CD4-positive, alpha-beta memory T cell (primary cell): Measurements from ENCODE around the gene PRSS58. TPM values are rescaled to one million over a fixed set of nuclear protein-coding genes. Genes with fewer than 3 reads are reported as not detected.

Experiments
- CTCF ChIA-PET: fragments of 350-600 bp; sonication (Branson Sonifier 250); formaldehyde crosslinking; loops from one replicate; lab custom pipeline; 2021; ENCODE audit warnings: inconsistent platforms; ENCODE audit not compliant: partially characterized antibody; lab: Charles Lee
- POLR2A ChIA-PET: fragments of 350-600 bp; sonication (Branson Sonifier 250); formaldehyde crosslinking; loops from one replicate; lab custom pipeline; 2021; ENCODE audit not compliant: partially characterized antibody; lab: Charles Lee
- DNase-seq, 5 donors: peaks; one replicate each; pipeline versions ENCODE4 v3.0.0 to v3.0.0-alpha.2; 2020 to 2022; ENCODE audit warnings: mixed read lengths in 1 of 5
- H3K27ac ChIP-seq: one replicate; pipeline ENCODE4 v1.7.0; 2013; ENCODE audit warnings: low read depth, low read length
- H3K27me3 ChIP-seq: 2 replicates; pipeline ENCODE4 v1.7.0; 2013; ENCODE audit warnings: mild to moderate bottlenecking, low read length, moderate library complexity; ENCODE audit not compliant: insufficient read depth
- H3K36me3 ChIP-seq: 2 replicates; pipeline ENCODE4 v1.7.0; 2013; ENCODE audit warnings: mild to moderate bottlenecking, low read length, moderate library complexity; ENCODE audit not compliant: insufficient read depth
- H3K4me1 ChIP-seq: 2 replicates; pipeline ENCODE4 v1.7.0; 2013; ENCODE audit warnings: mild to moderate bottlenecking, low read length, moderate library complexity; ENCODE audit not compliant: insufficient read depth
- H3K4me3 ChIP-seq, 2 donors: one replicate each; pipeline ENCODE4 v1.7.0; 2013; ENCODE audit warnings: low read length in 2 of 2, mild to moderate bottlenecking in 1 of 2
- H3K9me3 ChIP-seq, 2 donors: one replicate each; pipeline ENCODE4 v1.7.0; 2013; ENCODE audit warnings: low read length in 2 of 2, control low read depth in 1 of 2; ENCODE audit not compliant: control insufficient read depth in 1 of 2
- H3K27ac Mint-ChIP-seq, 7 donors: one replicate each; pipeline ENCODE4 v1.8.0; 2020 to 2021; ENCODE audit warnings: mixed read lengths in 7 of 7, mild to moderate bottlenecking in 6 of 7, inconsistent platforms in 3 of 7, moderate library complexity in 3 of 7
- H3K27me3 Mint-ChIP-seq, 2 donors: one replicate each; pipeline ENCODE4 v1.8.0; 2020 to 2021; ENCODE audit warnings: mixed read lengths in 2 of 2
- H3K36me3 Mint-ChIP-seq, 2 donors: one replicate each; pipeline ENCODE4 v1.8.0; 2020 to 2021; ENCODE audit warnings: mixed read lengths in 2 of 2, inconsistent platforms in 1 of 2, mild to moderate bottlenecking in 1 of 2
- H3K4me1 Mint-ChIP-seq, 4 donors: one replicate each; pipeline ENCODE4 v1.8.0; 2020 to 2021; ENCODE audit warnings: mixed read lengths in 4 of 4, mild to moderate bottlenecking in 1 of 4
- H3K4me3 Mint-ChIP-seq, 8 donors: one replicate each; pipeline ENCODE4 v1.8.0; 2020 to 2021; ENCODE audit warnings: mixed read lengths in 8 of 8, mild to moderate bottlenecking in 7 of 8, moderate library complexity in 6 of 8, inconsistent platforms in 3 of 8
- H3K9me3 Mint-ChIP-seq, 8 donors: one replicate each; pipeline ENCODE4 v1.8.0; 2020 to 2021; ENCODE audit warnings: mixed read lengths in 8 of 8, mild to moderate bottlenecking in 5 of 8, inconsistent platforms in 3 of 8, moderate library complexity in 1 of 8
- intact Hi-C: fragments of 100-400 bp; cut with micrococcal nuclease; formaldehyde crosslinking; loops from one replicate; pipeline ENCODE4 v1.15.1; 2023
- polyA plus RNA-seq, 2 donors: library from polyadenylated mRNA; unstranded; fragments of 300-500 nt; fragmentation: Illumina TruSeq; gene quantifications; one replicate each; pipeline ENCODE4 v1.2.3, GENCODE V29; 2021
- total RNA-seq, 2 experiments: library from RNA; stranded (reverse); gene quantifications; one replicate each; pipeline ENCODE4 v1.2.3, GENCODE V29; 2021

PRSS58 gene
- total and polyA plus RNA-seq, 4 experiments from 2014 or later: not detected

GRCh38 chr7:142299237-142299781 is 41.5 kb upstream of the PRSS58 start:
- POLR2A ChIA-PET: interaction anchor here (2.7 to 4.8 kb wide), 3 partner anchors 489 to 510 kb away, joined by 25 to 76 read pairs (median 68); no protein-coding TSS in a partner anchor

GRCh38 chr7:142298627-142299026 is 40.8 kb upstream of the PRSS58 start:
- H3K4me1 ChIP-seq: no peaks in the 10 kb centered on the region
- H3K36me3 Mint-ChIP-seq: no peaks in the 10 kb centered on the region
- H3K4me3 ChIP-seq: no peak overlapping the region
- H3K9me3 Mint-ChIP-seq: no peaks in the 10 kb centered on the region
- H3K27me3 ChIP-seq: no peaks in the 10 kb centered on the region
- peaks cover 20 to 28% of the 10 kb centered on the region in 2 donors for H3K27me3 Mint-ChIP-seq
- ChIA-PET CTCF (interaction anchor here (1.1 to 1.6 kb wide), 5 partner anchors 323 to 942 kb away, joined by 3 to 10 read pairs (median 3); no protein-coding TSS in a partner anchor), POLR2A (interaction anchor here (2.7 to 4.8 kb wide), 3 partner anchors 490 to 510 kb away, joined by 25 to 76 read pairs (median 68); no protein-coding TSS in a partner anchor)
- H3K27ac Mint-ChIP-seq: peak overlapping the region in 2 of 7 donors; percentile 30 to 63
- no peaks in the 10 kb centered on the region for H3K36me3 ChIP-seq
- peaks cover 12 to 19% (median 15%) of the 10 kb centered on the region in 4 donors for H3K4me1 Mint-ChIP-seq
- no peak for DNase-seq
- no peak overlapping the region for H3K27ac ChIP-seq
- intact Hi-C loops: loop anchor here (1.0 kb wide), 1 partner anchor 513 kb away; no protein-coding TSS in a partner anchor
- H3K4me3 Mint-ChIP-seq: peak overlapping the region in 1 of 8 donors; percentile 23
- H3K9me3 ChIP-seq: no peaks in the 10 kb centered on the region

More at GRCh38 chr7:142299237-142299781, 41.5 kb upstream of the PRSS58 start:
- peaks cover 19 to 24% of the 10 kb centered on the region in 2 donors for H3K27me3 Mint-ChIP-seq
- Histone ChIP-seq H3K4me1 (peaks cover 7% of the 10 kb centered on the region), H3K27me3 (no peaks in the 10 kb centered on the region), H3K9me3 (no peaks in the 10 kb centered on the region), H3K27ac (no peak overlapping the region), H3K36me3 (no peaks in the 10 kb centered on the region), H3K4me3 (no peak overlapping the region)
- H3K27ac Mint-ChIP-seq: peak overlapping the region in 1 of 7 donors; percentile 69
- H3K4me3 Mint-ChIP-seq: peak overlapping the region in 6 of 8 donors; percentile 42 to 67 (median 61)
- H3K4me1 Mint-ChIP-seq: peaks cover 14 to 24% (median 18%) of the 10 kb centered on the region in 4 donors
- CTCF ChIA-PET: interaction anchor here (0.6 to 1.6 kb wide), 5 partner anchors 219 to 941 kb away, joined by 3 to 10 read pairs (median 3); no protein-coding TSS in a partner anchor
- intact Hi-C loops: no loop called here
- no peak for DNase-seq
- no peaks in the 10 kb centered on the region for H3K36me3 Mint-ChIP-seq
- H3K9me3 Mint-ChIP-seq: no peaks in the 10 kb centered on the region

- CTCF ChIA-PET: interaction anchor here (1.1 to 1.6 kb wide), 3 partner anchors 323 to 513 kb away, joined by 3 to 10 read pairs (median 4); no protein-coding TSS in a partner anchor
- POLR2A ChIA-PET: interaction anchor here (3.9 to 4.8 kb wide), 2 partner anchors 500 to 511 kb away, joined by 68 to 76 read pairs; no protein-coding TSS in a partner anchor
- peaks cover 22 to 28% of the 10 kb centered on the region in 2 donors for H3K27me3 Mint-ChIP-seq
Measured at GRCh38 chr7:142298009-142298408, 40.2 kb upstream of the PRSS58 start.

GRCh38 chr7:142280263-142280662 is 22.4 kb upstream of the PRSS58 start:
- Histone ChIP-seq H3K4me1 (no peaks in the 10 kb centered on the region), H3K27me3 (no peaks in the 10 kb centered on the region), H3K4me3 (no peak overlapping the region), H3K27ac (no peak overlapping the region), H3K9me3 (no peaks in the 10 kb centered on the region), H3K36me3 (no peaks in the 10 kb centered on the region)
- ChIA-PET POLR2A (no interaction called here), CTCF (no interaction called here)
- intact Hi-C loops: no loop called here
- Mint-ChIP-seq H3K9me3 (peaks cover 2 to 16% (median 10%) of the 10 kb centered on the region in 8 donors), H3K36me3 (peaks cover 0 to 7% of the 10 kb centered on the region in 2 donors), H3K4me1 (peaks cover 0 to 5% (median 2%) of the 10 kb centered on the region in 4 donors), H3K27me3 (peaks cover 31 to 34% of the 10 kb centered on the region in 2 donors), H3K27ac (no peak overlapping the region), H3K4me3 (no peak overlapping the region)
- DNase-seq: no peak

More at GRCh38 chr7:142298009-142298408, 40.2 kb upstream of the PRSS58 start:
- H3K4me1 Mint-ChIP-seq: peaks cover 10 to 16% (median 13%) of the 10 kb centered on the region in 4 donors
- no peak overlapping the region for H3K4me3 Mint-ChIP-seq
- Histone ChIP-seq H3K27me3 (no peaks in the 10 kb centered on the region), H3K9me3 (no peaks in the 10 kb centered on the region), H3K36me3 (no peaks in the 10 kb centered on the region), H3K4me3 (no peak overlapping the region), H3K27ac (no peak overlapping the region), H3K4me1 (no peaks in the 10 kb centered on the region)
- no peak overlapping the region for H3K27ac Mint-ChIP-seq
- no peaks in the 10 kb centered on the region for H3K9me3 Mint-ChIP-seq
- H3K36me3 Mint-ChIP-seq: no peaks in the 10 kb centered on the region
- DNase-seq: no peak
- intact Hi-C loops: loop anchor here (1.0 kb wide), 1 partner anchor 513 kb away; no protein-coding TSS in a partner anchor

GRCh38 chr7:142279601-142280000 is 21.7 kb upstream of the PRSS58 start:
- no peaks in the 10 kb centered on the region for H3K36me3 ChIP-seq
- ChIA-PET CTCF (no interaction called here), POLR2A (no interaction called here)
- DNase-seq: no peak
- Mint-ChIP-seq H3K4me3 (no peak overlapping the region), H3K27ac (no peak overlapping the region), H3K4me1 (peaks cover 0 to 5% (median 2%) of the 10 kb centered on the region in 4 donors), H3K27me3 (peaks cover 34 to 35% of the 10 kb centered on the region in 2 donors), H3K9me3 (peaks cover 2 to 23% (median 14%) of the 10 kb centered on the region in 8 donors), H3K36me3 (peaks cover 0 to 9% of the 10 kb centered on the region in 2 donors)
- intact Hi-C loops: no loop called here
- no peaks in the 10 kb centered on the region for H3K27me3 ChIP-seq
- H3K9me3 ChIP-seq: no peaks in the 10 kb centered on the region
- H3K4me3 ChIP-seq: no peak overlapping the region
- H3K27ac ChIP-seq: no peak overlapping the region
- no peaks in the 10 kb centered on the region for H3K4me1 ChIP-seq

- peaks cover 4 to 24% (median 16%) of the 10 kb centered on the region in 8 donors for H3K9me3 Mint-ChIP-seq
- no peak overlapping the region for H3K4me3 ChIP-seq
- H3K36me3 Mint-ChIP-seq: peaks cover 0 to 9% of the 10 kb centered on the region in 2 donors
- ChIA-PET POLR2A (no interaction called here), CTCF (no interaction called here)
- intact Hi-C loops: no loop called here
- H3K27me3 ChIP-seq: no peaks in the 10 kb centered on the region
- no peaks in the 10 kb centered on the region for H3K9me3 ChIP-seq
- peaks cover 25 to 29% of the 10 kb centered on the region in 2 donors for H3K27me3 Mint-ChIP-seq
- no peaks in the 10 kb centered on the region for H3K4me1 ChIP-seq
- no peak overlapping the region for H3K27ac ChIP-seq
- no peak for DNase-seq
- H3K27ac Mint-ChIP-seq: no peak overlapping the region
- H3K4me1 Mint-ChIP-seq: no peaks in the 10 kb centered on the region
- no peak overlapping the region for H3K4me3 Mint-ChIP-seq
- no peaks in the 10 kb centered on the region for H3K36me3 ChIP-seq
Measured at GRCh38 chr7:142275028-142275427, 17.2 kb upstream of the PRSS58 start.

GRCh38 chr7:142272841-142273240 is 15.0 kb upstream of the PRSS58 start:
- intact Hi-C loops: no loop called here
- no peaks in the 10 kb centered on the region for H3K4me1 ChIP-seq
- no peaks in the 10 kb centered on the region for H3K27me3 ChIP-seq
- ChIA-PET POLR2A (no interaction called here), CTCF (no interaction called here)
- no peak overlapping the region for H3K4me3 ChIP-seq
- Mint-ChIP-seq H3K9me3 (peaks cover 4 to 24% (median 16%) of the 10 kb centered on the region in 8 donors), H3K27ac (no peak overlapping the region), H3K27me3 (peaks cover 22 to 28% of the 10 kb centered on the region in 2 donors), H3K4me3 (no peak overlapping the region), H3K4me1 (no peaks in the 10 kb centered on the region), H3K36me3 (peaks cover 0 to 9% of the 10 kb centered on the region in 2 donors)
- DNase-seq: no peak
- no peaks in the 10 kb centered on the region for H3K36me3 ChIP-seq
- no peak overlapping the region for H3K27ac ChIP-seq
- H3K9me3 ChIP-seq: no peaks in the 10 kb centered on the region
